HG03196 (cell line): ENCODE data around the gene RFWD3.
"Not testable (repeated sequence)": the region's sequence is repeated elsewhere in the genome, so short reads cannot be mapped to it uniquely, and the experiment has no call there.

Experiments
- ATAC-seq: cut with Tn5 transposase; IDR thresholded peaks from one replicate; pipeline ENCODE4 v1.9.1; 2021; ENCODE audit not compliant: unreplicated experiment

RFWD3 gene

GRCh38 chr16:74666010-74666421 lies 661 bp downstream of the RFWD3 start:
- ATAC-seq = no peak

- no peak for ATAC-seq
Observed at GRCh38 chr16:74661064-74661463, 5.6 kb downstream of the RFWD3 start.

DNA sequence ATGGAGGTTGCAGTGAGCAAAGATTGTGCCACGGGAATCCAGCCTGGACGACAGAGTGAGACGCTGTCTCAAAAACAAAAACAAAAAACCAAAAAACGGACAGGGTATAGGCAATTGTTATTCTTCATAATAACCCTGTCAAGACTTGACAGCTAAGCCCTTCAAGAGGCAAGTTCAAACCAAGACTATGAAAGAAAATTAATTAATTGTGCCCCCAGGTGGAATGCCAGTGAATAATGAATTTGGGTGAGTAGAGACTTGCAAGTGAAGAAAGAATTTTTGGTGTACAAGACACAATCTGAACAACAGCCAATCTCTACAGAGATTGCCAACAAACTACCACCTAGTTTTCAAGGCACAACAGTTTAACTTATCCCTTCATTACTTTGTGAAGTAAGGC lies 6.3 kb downstream of the RFWD3 start:
- no peak for ATAC-seq

DNA sequence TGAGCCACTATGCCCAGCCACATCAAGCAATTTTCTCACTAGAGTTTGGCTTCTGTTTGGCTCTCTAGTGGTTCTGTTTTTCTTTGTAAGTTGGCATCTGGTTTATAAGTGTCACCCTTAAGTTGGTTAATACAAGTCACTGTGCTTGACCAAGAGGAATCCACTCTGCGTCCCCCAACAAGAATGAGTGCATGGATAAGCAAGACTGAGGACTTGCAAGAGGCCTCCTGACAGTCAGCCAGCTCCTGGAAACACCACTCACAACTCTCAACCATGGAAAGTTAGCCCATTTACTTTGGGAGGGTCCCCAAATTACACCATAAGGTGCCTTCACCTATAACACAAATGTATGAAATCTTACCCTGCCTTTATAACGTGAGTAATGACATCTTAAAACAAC lies 7.6 kb downstream of the RFWD3 start:
- no peak for ATAC-seq

DNA sequence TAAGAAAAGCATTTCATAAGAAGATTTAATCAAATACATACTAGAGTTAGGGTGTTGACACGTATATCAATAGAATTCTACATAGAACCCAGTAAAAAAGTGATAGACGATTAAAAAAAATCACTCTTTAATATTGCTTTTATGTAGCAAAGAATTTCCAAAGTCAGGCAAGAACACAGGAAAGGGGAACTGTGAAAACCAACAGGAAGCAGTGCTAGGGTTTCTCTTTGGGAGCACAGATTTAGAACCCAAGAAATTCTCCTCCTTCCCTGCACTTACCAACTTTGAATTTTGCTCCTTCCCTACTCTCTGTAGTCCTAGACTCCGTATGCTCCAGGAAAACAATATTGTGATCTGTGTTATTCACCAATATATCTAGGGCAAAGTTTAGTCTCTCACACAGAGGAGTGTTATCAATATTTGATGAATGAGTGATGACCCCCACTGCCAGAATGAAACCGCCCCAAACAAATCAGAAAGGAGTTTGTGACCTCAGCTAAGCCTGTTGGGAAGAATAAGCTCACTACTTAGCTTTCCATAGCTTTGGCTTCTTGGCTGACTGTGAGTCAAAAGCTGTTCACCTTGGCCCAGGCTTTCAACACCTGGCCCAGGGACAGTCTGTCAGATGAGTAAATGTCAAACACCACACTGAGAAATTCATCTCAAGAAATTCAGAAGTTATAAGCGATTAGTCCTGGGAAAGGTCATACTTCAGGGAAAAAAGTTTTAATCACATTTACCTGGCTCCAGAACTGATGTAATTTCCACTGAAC lies 8.6 kb downstream of the RFWD3 start:
- no peak for ATAC-seq

DNA sequence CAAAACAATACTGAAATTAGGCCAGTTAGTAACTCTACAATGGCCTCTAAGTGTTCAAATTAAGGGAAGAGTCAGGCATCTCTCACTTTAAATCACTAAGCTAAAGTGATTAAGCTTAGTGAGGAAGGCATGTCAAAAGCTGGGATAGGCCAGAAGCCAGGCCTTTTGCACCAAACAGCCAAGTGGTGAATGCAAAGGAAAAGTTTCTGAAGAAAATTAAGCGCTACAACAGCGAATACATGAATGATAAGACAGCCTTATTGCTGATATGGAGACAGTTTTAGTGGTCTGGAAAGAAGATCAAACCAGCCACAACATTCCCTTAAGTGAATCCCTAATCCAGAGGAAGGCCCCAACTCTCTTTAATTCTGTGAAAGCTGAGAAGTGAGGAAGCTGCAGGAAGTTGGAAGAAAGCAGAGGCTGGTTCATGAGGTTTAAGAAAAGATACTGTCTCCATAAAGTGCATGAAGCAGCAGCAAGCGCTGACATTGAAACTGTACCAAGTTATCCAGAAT lies 12.1 kb downstream of the RFWD3 start:
- ATAC-seq = no peak

GRCh38 chr16:74652883-74653282 lies 13.8 kb downstream of the RFWD3 start:
- not testable (repeated sequence) for ATAC-seq

GRCh38 chr16:74652249-74652648 lies 14.4 kb downstream of the RFWD3 start:
- ATAC-seq = no peak

DNA sequence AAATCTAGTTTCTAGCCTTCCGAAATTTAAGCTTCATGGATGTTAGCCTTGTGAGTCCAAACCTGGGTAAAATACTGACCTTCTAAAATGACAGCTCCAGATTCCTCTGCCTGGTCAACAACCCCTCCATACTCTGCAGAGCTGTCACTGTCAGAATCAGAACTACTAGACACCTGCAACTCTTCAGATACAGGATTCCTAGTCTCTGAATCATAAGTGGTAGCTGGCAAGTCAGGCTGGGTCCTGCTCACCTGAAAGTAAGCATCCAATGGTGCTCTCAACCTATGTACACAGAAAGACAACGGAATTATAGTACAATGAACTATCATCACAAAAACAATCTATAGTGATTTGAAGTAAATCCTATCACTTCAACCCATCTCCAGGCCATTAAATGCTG lies 14.8 kb downstream of the RFWD3 start:
- ATAC-seq = no peak

- ATAC-seq = no peak
Observed at GRCh38 chr16:74650966-74651567, 15.6 kb downstream of the RFWD3 start.

DNA sequence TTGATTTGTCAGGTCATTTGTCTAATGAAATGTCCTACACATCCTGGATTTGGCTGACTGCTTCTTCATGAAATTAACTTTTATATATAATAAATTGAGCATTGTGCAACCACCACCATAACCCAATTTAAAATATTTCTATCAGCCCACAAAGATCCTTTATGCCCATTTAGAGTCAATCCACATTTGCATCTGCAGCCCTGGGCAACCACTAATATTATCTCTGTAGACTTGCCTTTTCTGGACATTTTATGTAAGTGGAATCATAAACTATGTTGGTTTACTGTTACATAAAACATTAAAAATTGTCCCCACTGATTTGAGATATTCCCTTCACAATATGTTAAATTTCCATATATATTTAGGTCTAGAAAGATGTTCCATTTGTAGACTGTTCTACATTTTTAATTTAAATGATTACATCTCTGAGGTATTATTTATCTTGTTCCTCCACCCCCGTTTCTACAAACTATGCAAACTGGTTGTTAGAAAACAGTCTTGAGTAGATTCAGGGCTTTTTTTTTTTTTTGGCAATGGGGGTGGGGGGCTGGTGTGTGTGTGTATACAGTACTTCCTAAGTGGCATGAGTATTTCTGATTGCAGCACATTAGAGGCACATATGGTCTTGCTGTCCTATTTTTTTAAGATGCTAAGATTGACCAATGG lies 16.7 kb downstream of the RFWD3 start:
- ATAC-seq = no peak

- ATAC-seq = no peak
Observed at GRCh38 chr16:74641969-74642368, 24.7 kb downstream of the RFWD3 start.

- no peak for ATAC-seq
Observed at GRCh38 chr16:74637742-74638453, 28.8 kb downstream of the RFWD3 start.

DNA sequence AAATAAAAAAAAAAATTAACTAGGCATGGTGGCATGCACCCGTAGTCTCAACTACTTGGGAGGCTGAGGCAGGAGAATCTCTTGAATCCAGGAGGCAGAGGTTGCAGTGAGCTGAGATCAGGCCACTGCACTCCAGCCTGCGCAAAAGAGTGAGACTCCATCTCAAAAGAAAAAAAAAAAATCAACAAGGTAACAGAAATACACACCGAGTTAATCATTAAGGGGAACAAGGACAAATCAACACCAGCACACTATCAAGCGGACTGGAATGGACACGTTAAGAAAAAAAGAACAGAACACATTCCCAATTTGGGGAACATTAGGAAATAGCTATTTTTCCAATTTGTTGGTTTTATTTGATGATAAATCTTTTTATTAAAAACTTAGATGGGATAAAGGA lies 31.4 kb downstream of the RFWD3 start:
- no peak for ATAC-seq

GRCh38 chr16:74633686-74634085 lies 33.0 kb downstream of the RFWD3 start:
- ATAC-seq = no peak

- ATAC-seq = peak; percentile 8
Observed at GRCh38 chr16:74627506-74628220, 39.0 kb downstream of the RFWD3 start.

GRCh38 chr16:74626741-74627416 lies 39.8 kb downstream of the RFWD3 start:
- ATAC-seq = peak; percentile 39

- no peak for ATAC-seq
Observed at GRCh38 chr16:74625500-74626350, 41.0 kb downstream of the RFWD3 start.

GRCh38 chr16:74623839-74624235 lies 42.8 kb downstream of the RFWD3 start:
- no peak for ATAC-seq
